EH (cell line): ENCODE results near the gene FAM53B.

Experiments used
- DNase-seq: peaks from one replicate; pipeline ENCODE4 v3.0.0-alpha.2; 2015; ENCODE audit warnings: low read depth

The FAM53B gene

GRCh38 chr10:124573726-124574455 lies 170.3 kb downstream of the FAM53B start:
- DNase-seq, result no peak

GRCh38 chr10:124572751-124573150 lies 171.4 kb downstream of the FAM53B start:
- no peak for DNase-seq

DNA sequence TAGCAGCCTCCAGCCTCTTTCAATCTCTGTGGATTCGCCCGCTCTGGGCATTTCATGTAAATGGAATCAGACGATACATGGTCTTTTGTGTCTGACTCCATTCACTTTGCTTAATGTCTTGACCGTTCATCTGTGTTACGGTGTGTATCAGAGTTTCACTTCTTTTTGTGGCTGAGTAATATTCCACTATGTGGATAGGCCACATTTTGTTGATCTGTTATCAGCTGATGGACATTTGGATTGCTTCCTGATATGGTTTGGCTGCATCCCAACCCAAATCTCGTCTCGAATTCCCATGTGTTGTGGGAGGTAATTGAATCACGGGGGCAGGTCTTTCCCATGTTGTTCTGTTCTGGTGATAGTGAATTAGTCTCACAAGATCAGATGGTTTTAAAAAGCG lies 173.5 kb downstream of the FAM53B start:
- no peak for DNase-seq

- no peak for DNase-seq
Measured at GRCh38 chr10:124569623-124570470, 174.3 kb downstream of the FAM53B start.
